ENCODE results near the gene TBC1D22B. TPM values are rescaled to one million over a fixed set of nuclear protein-coding genes. Genes with fewer than 3 reads are reported as not detected.

Gene TBC1D22B
- 3.4 and 4.7 TPM in 2 replicates for total RNA-seq

GRCh38 chr6:37257634-37258404, at the start of gene TBC1D22B, which contains the start of gene TMEM217:
Gene TBC1D22B (plus strand): TSS chr6:37257772. CDS start chr6:37257918, 146 bp downstream.
Gene TMEM217 (minus strand): TSS chr6:37258144. CDS start chr6:37219030, 39,114 bp downstream.

GRCh38 chr6:37353761-37354525, 96.4 kb downstream of the TBC1D22B start, which contains the start of gene RNF8:
Gene RNF8 (plus strand): TSS chr6:37353983. CDS start chr6:37354165, 182 bp downstream.

Other genes with a start within 250 kb of the TBC1D22B start
- 27.4 and 38.3 TPM in 2 replicates for gene PIM1, start 87.6 kb upstream of the TBC1D22B start, total RNA-seq
- gene TMEM217, start 372 bp downstream of the TBC1D22B start, total RNA-seq, result 0.65 TPM in 1 of 2 replicates, not detected in the other
- 13.9 and 22.7 TPM in 2 replicates for gene RNF8, start 96.2 kb downstream of the TBC1D22B start, total RNA-seq
- gene CMTR1, start 175.4 kb downstream of the TBC1D22B start, total RNA-seq, result 16.1 and 26.2 TPM in 2 replicates
- gene CCDC167, start 242.1 kb downstream of the TBC1D22B start, total RNA-seq, result 59.2 and 69.3 TPM in 2 replicates

All from cardiac atrium fibroblast (primary cell).